ENCODE data around the gene NCOR2.

NCOR2 gene

DNA sequence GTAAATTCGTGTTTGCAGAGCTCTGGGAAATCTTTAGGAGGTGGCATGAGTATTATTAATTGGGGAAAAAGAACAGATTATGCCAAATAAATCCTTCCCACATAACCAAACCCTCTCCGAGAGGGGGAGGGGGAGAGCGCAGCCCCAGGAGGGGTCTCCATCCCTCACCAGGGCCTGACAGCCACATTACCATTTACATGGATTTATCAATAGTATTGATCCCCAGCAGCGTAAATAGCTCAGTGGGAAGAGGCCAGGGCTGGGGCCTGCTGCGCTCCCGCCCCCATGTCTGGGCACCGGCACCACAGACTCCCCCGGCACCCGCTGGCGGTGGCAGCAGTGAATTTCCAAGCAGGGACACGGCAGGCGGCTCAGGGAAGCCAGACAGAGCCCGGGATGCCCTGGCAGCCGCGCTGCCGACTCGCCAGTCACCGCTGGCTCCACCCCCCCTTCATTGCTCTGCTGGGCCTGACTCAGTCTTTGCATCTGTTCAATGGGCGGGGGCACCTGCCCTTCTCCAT is 2.4 kb downstream of the NCOR2 start:
- no peak for DNase-seq (ENCODE audit: low read depth)
- no peak for TF ChIP-seq POLR2A (IDR thresholded peaks at IDR 0.05; ENCODE audit: extremely low read depth, insufficient read length)
- TF ChIP-seq, protein P1, sequence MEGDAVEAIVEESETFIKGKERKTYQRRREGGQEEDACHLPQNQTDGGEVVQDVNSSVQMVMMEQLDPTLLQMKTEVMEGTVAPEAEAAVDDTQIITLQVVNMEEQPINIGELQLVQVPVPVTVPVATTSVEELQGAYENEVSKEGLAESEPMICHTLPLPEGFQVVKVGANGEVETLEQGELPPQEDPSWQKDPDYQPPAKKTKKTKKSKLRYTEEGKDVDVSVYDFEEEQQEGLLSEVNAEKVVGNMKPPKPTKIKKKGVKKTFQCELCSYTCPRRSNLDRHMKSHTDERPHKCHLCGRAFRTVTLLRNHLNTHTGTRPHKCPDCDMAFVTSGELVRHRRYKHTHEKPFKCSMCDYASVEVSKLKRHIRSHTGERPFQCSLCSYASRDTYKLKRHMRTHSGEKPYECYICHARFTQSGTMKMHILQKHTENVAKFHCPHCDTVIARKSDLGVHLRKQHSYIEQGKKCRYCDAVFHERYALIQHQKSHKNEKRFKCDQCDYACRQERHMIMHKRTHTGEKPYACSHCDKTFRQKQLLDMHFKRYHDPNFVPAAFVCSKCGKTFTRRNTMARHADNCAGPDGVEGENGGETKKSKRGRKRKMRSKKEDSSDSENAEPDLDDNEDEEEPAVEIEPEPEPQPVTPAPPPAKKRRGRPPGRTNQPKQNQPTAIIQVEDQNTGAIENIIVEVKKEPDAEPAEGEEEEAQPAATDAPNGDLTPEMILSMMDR (IDR thresholded peaks at IDR 0.05; ENCODE audit: low read depth, low read length): no peak
- TF ChIP-seq, protein P2, sequence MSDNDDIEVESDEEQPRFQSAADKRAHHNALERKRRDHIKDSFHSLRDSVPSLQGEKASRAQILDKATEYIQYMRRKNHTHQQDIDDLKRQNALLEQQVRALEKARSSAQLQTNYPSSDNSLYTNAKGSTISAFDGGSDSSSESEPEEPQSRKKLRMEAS (IDR thresholded peaks at IDR 0.05; ENCODE audit: low read depth, low read length): no peak
- no peak for TF ChIP-seq MYC (IDR thresholded peaks at IDR 0.05; ENCODE audit: low read depth, low read length)
- H3K4me3 ChIP-seq (ENCODE audit: low read depth, low read length): no peak overlapping the region

DNA sequence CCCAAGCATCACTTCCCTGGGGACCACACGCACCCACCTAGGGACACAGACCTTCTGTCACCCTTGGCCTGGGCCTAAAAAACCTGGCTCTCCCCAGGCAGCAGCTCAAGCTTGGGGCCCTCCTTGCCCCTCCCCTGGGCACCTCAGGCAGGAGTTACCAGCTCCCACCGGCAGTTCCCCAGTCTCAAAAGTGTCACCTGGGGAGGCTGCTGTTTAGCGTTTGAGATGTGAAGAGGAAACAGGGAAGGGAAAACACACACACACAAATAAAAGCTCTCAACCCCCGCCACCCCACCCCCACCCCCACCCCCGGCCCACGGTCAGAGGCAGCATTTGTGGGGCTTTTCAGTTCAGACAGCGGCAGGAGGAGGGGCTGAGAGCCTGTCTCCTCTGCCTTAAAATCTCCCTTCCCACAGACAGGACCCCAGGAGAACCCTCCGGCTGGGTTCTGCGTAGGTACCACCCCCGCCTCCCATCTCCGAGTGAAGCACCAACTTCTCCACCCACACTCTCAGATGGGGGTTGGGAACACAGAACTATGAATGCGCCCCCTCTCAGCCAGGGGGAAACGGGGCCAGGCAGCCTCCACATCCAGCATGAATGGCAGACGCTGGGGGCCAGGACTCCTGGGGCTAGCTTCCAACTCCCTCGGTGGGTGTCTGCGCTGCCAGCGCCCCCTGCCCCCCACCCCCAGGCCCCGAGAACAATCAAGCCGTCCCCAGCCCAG is 3.0 kb downstream of the NCOR2 start:
- H3K4me3 ChIP-seq (ENCODE audit: low read depth, low read length): no peak overlapping the region
- TF ChIP-seq POLR2A (IDR thresholded peaks at IDR 0.05; ENCODE audit: extremely low read depth, insufficient read length) (no peak), MYC (IDR thresholded peaks at IDR 0.05; ENCODE audit: low read depth, low read length) (no peak)
- TF ChIP-seq, protein P2 (IDR thresholded peaks at IDR 0.05; ENCODE audit: low read depth, low read length): no peak
- TF ChIP-seq, protein P1 (IDR thresholded peaks at IDR 0.05; ENCODE audit: low read depth, low read length): no peak
- DNase-seq (ENCODE audit: low read depth): no peak

DNA sequence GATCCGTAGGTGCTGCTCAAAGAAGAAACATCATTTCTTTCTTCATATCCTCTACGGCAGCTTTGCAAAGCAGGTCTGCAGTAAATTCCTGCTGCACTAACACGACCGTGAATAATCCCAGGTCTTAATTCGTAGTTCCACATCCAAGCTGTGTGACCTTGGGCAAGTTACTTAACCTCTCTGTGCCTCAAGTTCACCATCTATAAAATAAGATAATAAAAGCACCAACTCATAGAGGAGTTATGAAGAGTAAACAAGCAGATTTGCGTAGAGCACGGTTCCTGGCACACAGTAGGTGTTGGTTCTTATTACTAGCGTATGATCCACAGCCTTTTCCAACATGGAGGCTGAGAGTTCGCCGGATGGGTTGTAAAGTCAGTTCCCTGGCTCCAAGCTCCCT is 3.6 kb downstream of the NCOR2 start:
- no peak overlapping the region for H3K4me3 ChIP-seq (ENCODE audit: low read depth, low read length)
- no peak for DNase-seq (ENCODE audit: low read depth)
- TF ChIP-seq MYC (IDR thresholded peaks at IDR 0.05; ENCODE audit: low read depth, low read length): no peak
- TF ChIP-seq, protein P1 (IDR thresholded peaks at IDR 0.05; ENCODE audit: low read depth, low read length): no peak
- TF ChIP-seq, protein P2 (IDR thresholded peaks at IDR 0.05; ENCODE audit: low read depth, low read length): no peak
- no peak for TF ChIP-seq POLR2A (IDR thresholded peaks at IDR 0.05; ENCODE audit: extremely low read depth, insufficient read length)

DNA sequence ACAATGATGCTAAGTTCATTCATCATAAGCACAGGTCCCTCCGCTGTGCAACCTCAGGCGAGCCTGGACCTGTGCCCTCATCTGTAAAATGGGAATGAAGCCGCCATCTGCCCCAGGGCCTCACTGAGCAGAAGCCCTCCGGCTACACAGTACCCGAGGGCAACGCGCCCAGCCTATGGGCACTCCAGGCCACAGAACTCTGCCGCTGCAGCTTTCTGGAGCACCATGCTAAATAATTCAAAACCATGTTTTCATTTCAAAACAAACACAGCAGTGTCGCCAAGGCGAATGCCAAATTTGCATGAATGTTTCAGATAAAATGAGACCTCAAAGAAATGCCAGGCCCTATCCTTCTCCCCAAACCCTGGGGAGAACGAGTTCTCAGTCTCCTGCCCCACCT is 4.0 kb downstream of the NCOR2 start:
- TF ChIP-seq, protein P2 (IDR thresholded peaks at IDR 0.05; ENCODE audit: low read depth, low read length): no peak
- no peak for TF ChIP-seq POLR2A (IDR thresholded peaks at IDR 0.05; ENCODE audit: extremely low read depth, insufficient read length)
- TF ChIP-seq, protein P1 (IDR thresholded peaks at IDR 0.05; ENCODE audit: low read depth, low read length): no peak
- no peak for TF ChIP-seq MYC (IDR thresholded peaks at IDR 0.05; ENCODE audit: low read depth, low read length)
- no peak for DNase-seq (ENCODE audit: low read depth)
- H3K4me3 ChIP-seq (ENCODE audit: low read depth, low read length): no peak overlapping the region

DNA sequence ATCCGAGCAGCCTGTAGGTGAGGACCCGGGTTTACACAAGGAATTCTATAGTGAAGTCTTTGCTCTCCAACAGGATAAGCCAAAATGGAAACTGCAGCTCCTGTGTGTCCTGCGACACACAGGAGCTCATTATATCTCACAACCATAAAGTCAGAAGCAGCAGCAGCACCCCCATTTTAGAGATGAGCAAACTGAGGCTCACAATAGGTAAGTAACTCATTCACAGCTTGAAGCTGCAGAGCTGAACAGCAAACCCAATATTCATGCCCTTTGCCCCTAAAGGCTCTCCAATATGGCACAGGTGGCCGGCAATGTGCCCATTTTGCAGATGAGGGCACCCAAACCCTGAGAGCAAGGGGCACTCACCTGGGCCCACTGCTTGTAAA is 4.6 kb downstream of the NCOR2 start:
- TF ChIP-seq MYC (IDR thresholded peaks at IDR 0.05; ENCODE audit: low read depth, low read length) (no peak), POLR2A (IDR thresholded peaks at IDR 0.05; ENCODE audit: extremely low read depth, insufficient read length) (no peak)
- TF ChIP-seq, protein P1 (IDR thresholded peaks at IDR 0.05; ENCODE audit: low read depth, low read length): no peak
- TF ChIP-seq, protein P2 (IDR thresholded peaks at IDR 0.05; ENCODE audit: low read depth, low read length): no peak
- H3K4me3 ChIP-seq (ENCODE audit: low read depth, low read length): no peak overlapping the region
- no peak for DNase-seq (ENCODE audit: low read depth)

All from NB4 (cell line).